ENCODE data around the gene ASCC2.

Gene ASCC2

DNA sequence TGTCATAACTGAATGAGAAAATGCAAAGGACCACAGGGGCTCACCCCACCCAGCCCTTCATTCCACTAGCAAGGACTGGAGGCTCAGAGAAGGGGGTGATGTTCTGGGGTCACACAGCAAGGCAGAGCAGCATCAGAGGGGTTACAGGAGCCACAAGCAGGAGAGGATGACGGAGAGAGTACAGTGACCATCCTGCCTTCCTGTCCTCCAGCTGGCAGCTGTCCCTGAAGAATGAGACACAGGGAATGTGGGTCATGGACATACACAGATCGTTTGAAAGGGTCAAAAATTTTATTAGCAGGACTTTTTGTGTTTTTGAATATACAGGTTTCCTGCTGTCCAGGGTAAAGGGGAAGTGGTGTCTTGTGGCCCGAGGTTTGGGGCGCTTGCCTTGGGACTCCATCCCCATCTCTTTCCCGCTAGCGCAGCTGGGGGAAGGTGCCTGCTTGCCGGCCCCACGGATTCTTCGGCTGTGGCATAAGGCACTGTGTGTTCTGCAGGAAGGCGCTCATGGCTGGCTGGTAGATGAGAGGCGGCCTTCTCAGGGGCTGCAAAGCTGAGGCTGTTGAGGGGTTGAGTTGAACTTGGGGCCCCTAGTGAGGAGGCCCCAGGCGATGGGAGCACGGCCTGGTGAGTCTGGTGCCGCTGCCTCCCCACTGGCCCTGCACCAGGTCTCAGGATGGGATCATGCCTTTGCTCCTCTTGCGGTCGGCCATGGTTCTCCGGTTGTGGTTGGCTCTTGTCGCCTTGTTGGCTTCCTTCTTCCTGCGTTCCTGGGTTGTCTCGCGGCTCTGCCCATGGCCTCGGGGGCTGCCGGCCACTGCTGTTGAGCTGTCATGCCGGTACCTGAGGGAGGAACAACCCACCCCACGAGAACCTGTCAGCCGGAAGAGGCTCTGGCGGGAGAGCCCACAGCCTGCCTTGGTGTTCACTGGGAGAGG is 49.5 kb downstream of the ASCC2 start:
- DNase-seq (ENCODE audit: low read depth in 1 of 2, low spot score in 1 of 2), result no peak

DNA sequence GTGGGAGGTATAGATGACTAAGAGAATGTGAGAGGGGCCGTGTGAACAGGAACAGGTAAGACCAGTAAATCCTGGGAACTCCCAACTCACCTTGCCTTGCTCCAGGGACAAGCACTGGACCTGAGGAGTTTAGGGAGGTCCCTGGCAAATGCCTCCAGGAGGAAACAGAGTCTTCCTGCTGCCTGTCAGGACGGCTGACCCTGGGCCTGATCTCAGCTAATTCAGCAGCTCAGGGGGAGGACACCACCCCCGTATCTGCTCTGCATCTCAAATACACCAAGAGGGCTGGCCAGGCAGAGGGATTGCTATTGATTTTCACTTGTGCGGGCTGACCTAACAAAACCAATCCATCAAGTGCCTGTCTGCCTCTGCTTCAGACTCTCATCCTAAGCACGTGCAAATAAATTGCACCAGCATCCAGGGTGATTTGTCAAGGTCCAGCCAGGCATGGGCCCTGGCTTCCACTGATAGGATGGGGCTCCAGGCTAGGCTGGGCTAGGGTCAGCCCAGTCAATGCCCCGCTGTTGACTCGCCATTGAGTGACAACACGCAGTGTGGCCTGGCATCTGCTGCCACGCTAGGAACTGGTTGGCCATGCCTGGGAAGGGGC is 50.6 kb downstream of the ASCC2 start:
- DNase-seq (ENCODE audit: low read depth in 1 of 2, low spot score in 1 of 2), result no peak

DNA sequence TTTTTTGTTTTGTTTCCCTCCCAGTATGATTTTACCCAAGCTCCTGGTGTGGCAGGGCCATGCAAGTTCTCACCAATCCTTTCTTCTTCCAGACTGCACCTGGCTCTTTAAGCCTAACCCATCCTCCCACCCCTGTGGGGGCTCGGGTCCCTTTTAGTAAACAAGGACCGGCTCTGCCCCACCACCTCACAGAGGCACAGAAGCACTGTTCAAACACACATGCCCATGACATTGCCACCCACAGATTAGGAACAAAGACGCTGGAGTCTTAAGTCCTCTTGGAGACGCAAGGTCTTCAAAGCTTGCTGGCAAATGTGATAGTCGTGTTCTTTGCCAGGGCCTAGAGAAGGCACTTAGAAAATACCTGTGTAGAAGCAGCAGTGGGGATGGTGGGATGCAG is 52.0 kb downstream of the ASCC2 start:
- no peak for DNase-seq (ENCODE audit: low read depth in 1 of 2, low spot score in 1 of 2)

DNA sequence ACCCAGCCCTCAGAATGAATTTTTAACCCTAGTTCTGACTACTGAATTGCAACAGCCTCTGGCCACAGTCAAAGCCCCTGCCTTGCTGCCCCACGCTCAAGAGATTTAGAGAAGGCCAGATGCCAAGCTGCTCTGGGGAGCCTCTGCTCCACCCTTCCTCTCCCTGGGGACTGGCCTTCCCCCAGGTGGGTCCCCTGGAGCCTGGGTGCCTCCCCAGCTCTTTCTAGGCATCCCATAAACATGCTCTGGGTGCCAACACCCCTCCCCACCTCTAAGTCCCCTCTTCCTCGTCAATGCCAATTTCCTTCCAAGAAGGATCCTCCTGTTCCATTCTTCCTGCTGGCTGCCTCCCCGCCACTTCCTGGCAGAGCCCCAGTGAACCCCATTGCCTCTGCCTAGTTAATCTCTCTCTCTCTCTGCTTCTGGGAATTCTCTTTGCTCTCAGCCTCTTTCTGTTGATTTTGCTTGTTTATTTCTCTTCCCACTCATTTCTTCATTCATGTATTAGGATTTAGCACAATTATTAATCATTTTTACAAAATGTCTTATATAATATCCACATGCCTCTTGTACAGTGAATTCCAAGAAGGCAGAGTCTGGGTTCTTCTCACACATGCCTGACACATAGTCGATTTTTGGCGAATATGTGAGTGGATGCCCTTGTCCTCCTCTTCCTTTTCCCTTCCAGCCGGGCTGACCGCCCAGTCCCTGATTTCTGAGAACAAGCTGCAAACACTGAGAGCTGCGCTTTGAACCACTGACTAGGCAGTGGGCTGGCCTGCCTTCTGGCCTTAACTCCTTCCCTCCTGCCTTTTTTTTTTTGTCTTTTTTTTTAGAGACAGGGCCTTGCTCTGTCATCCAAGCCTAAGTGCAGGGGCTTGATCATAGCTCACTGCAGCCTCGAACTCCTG is 53.4 kb downstream of the ASCC2 start:
- no peak for DNase-seq (ENCODE audit: low read depth in 1 of 2, low spot score in 1 of 2)

DNA sequence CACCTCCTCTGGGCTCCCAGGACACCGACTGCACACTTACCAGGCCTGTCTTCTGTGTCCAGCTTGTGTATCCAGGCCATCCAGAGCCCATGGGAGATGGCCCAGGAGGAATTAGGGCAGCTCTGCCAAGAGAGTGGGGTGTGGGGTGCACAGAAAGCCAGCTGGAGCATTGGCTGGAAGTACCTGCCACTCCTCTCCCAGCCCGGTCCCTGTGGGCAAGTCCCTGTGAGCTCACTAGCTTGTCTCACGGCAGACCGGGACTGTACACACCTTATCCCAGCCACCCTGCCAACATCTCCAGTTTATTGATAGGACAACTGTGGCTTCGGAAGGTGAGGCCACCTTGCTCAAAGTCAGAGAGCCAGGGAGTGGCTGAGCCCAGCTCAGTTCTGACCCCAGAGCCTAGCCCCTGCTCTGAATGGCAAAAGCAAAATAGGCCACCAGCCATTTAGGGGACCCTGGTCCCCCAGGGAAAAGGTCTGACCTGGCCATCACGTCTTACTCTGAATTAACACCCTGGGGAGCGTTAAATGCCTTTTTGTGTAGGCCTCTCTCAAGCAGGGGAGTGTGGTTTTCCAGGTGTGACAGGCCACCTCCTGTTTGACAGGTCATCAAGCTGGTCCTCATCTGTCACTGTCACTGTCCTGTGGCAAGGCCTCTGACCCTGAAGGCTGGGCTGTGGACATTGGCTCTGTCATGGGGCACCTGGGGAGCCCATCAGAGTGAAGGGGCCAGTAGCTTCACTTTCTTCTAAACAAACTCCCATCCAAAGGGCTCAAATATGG is 55.8 kb downstream of the ASCC2 start:
- no peak for DNase-seq (ENCODE audit: low read depth in 1 of 2, low spot score in 1 of 2)

DNA sequence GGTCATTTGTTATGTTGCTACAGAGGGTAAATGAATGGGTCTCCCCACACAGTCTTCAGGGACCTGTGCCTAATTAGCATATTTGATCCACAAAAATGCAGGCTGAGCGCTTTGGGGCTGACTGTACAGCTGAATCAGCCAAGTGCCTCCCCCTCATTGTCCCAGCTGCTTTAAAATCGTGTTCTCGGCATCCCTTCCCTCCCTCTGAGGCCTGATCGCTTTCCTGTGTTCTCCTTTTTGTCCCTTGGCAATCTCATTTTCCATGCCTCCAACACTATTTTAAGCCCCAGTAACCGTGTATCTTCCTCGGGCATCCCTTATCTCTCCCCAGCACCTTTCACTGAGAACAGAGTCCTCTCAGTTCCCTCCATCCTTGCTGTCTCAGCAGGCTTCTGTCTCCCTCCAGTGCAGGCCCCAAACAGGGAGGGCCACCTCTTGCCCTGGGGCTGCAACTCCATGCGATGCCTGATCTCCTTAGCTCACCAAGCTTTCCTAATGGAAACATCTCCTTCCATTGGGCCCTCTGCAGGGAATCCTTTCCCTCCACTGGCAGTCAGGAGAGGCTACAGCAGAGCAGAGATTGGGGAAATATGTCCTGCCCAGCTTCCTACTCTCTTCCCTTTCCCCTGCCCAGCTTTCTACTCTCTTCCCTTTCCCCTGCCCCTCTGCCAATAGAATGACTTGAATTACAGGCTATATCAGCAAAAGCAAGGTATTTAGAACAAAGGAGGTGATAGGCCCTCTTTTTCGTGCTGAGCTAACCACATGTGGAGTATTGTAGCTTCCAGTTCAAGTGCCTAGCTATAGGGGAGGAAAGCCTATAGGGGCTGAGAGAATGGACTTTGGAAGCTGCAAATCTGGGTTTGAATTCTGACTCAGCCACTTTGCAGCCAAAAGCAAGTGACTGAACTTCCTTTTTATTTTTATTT is 57.1 kb downstream of the ASCC2 start:
- DNase-seq (ENCODE audit: low read depth in 1 of 2, low spot score in 1 of 2), result no peak

DNA sequence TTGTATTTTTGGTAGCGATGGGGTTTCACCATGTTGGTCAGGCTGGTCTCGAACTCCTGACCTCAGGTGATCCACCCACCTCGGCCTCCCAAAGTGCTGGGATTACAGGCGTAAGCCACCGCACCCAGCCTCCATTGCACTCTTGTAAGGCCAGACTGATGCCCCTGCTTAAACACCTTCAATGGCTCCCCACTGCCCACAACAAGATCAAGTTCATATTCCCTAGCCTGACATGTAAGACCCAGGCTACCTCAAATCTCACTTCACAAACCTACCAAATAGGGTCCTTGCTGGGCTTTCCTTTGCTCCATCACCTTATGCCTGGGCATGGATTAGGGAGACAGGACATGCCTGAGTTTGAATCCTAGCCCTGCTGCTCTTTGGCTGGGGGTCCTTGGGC is 57.9 kb downstream of the ASCC2 start:
- no peak for DNase-seq (ENCODE audit: low read depth in 1 of 2, low spot score in 1 of 2)

DNA sequence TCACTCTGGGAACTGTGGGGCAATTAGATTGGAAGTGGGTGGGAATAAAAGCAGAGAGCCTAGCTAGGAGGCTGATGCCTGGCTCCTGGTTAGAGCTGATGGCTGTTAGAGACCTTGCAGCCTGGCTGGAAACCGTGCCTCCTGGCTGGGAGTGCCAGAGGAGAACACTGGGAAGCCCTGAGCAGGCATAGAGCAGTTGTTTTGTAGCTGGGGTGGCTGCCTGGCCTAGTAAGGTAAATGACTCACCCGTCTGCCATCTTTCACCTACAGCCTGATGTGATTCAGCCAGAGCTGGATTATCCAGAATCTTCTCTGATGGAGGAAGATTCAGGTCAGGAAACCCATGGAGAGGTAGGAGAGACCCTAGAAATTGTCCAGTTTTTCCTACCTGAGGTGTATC is 64.8 kb downstream of the ASCC2 start:
- DNase-seq (ENCODE audit: low read depth in 1 of 2, low spot score in 1 of 2), result no peak

DNA sequence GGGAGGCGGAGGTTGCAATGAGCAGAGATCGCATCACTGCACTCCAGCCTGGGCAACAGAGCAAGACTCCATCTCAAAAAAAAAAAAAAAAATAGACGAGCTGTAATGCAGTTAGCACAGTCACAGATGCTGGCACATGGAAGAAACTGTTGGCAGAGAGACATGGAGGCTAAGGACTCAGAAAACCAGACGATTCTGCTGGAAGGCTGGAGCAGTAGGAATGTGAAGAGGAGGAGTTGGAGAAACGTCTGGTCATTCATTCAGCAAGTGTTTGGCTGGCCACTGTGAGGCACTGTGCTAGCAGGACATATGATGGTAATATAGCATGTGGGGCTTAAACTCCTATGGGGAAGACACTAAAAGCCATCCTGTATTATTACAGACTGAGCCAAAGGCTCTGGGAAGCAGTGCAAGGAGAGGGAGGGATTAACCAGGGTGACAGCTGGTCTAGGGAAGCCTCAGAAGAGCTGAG is 65.9 kb downstream of the ASCC2 start:
- DNase-seq (ENCODE audit: low read depth in 1 of 2, low spot score in 1 of 2), result no peak

DNA sequence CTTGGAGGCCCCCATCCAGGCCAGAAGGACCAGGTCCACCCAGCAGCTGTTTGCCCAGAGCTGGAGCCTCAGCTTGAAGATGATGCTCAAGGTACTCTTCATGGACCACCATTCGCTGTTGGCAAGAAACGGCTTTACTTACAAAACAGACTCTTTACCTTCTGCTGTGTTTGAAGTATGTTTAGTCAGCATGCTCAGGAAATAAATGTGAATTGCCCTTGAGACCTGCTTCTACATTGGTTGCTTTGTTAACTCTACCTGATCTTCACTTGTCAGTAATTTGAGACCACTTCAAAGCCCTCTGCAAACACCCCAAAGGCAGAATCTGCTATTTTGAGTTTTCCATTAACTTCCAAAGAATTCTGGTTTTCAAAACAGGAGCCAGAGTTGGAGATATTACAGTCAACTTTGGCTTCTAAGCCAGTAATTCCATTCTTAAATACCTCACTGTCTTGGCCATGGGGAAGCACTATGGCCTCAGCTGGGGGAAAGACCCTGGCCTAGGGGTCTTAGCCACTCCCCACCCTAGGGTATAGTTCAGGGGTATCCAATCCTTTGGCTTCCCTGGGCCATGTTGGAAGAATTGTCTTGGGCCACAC is 68.3 kb downstream of the ASCC2 start:
- no peak for DNase-seq (ENCODE audit: low read depth in 1 of 2, low spot score in 1 of 2)

DNA sequence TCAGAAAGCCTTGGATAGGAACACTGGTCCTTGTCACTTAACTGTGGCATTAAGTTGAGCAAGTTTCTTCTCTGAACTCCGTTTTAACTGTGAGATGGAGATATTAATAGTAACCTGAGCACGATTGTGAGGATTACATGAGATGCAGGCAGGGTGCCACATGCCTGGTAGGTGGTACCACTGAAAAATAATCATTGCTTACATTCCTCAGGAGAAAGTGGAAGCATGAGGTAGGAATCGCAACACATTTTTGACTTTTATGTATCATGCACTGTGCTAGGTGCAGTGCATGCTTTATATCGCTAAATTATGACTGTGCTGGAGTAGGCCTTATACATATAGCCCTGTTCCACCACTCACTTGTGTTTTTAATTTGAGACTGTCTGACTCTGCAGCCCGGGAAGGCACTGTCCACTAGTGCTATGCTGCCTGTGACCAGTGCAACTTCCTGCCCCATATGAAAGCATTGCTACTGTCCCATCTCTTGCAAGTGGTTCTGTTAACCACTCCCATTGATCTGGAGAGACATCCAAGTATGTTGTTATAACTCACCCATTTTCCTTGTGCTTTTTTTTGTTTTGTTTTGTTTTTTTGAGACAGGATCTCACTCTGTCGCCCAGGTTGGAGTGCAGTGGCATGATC is 69.9 kb downstream of the ASCC2 start:
- DNase-seq (ENCODE audit: low read depth in 1 of 2, low spot score in 1 of 2), result no peak

DNA sequence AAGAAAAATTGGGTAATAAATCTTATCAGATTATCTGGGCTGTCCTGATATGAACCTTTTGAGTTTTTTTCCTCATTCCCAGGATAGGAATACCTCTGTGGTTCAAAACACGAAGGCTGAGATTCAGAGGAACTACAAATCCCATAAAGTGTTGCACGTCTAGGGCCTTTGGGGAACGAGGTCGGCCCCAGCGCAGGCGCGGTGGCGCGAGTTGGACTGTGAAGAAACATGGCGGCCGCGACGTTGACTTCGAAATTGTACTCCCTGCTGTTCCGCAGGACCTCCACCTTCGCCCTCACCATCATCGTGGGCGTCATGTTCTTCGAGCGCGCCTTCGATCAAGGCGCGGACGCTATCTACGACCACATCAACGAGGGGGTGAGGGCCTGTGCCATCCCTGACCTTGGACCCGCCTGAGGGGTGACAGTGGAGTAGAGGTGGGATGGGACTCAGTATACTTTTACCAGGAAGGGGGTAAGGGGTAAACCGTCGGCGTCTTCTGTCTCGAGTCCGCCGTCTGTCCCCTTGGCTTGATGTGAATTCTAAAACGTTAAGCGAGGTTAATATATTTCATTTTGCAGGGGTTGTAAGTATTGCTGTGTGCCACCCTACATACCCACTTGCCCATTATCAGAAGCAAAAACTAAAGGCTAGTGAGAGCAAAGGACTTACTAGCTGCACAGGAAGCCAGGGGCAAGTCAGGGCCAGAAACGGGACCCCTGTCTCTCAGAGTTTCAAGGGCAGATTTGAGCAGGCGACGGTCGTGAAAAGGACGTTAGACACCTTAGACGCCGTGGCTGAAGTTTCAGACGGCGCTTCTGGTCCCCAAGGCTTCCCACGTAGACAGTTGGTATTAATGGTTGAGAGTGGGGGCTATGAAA is 70.7 kb downstream of the ASCC2 start, which contains the start of gene UQCR10:
UQCR10 (plus strand) TSS at position 199 of the 881 bp plus-strand sequence; CDS start at position 229, 30 bp downstream.
- peak; percentile 85 to 88 for DNase-seq (ENCODE audit: low read depth in 1 of 2, low spot score in 1 of 2)

DNA sequence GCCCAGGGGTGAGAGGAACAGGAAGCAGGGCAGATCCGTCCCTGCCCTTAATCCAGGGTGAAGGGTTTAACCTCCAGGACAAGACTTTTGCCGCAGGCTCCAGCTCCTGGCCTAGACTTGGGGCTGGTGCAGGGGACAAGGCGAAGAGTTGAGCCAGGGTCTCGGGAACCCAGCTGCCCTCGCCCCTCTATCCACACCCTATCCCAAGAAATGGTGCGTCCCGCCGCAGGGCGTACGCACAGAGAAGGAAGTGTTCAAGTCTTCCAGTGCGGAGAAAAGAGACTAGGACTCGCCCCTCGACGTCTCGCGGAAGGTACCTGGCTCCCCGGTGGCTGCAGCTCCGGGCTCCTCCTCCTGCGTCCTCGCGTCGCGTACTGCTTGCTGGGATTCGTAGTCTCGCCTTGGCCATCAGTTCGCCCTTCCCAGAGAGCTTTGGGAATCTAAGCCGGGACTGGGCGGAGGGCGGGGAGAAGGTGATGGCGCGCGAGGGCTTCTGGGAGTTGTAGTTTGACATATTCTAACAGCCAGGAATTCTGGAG is 71.4 kb downstream of the ASCC2 start, which contains the start of gene ZMAT5:
ZMAT5 (minus strand) TSS at position 376 of the 539 bp plus-strand sequence. CDS start 18,463 bp downstream, outside the sequence.
- DNase-seq (ENCODE audit: low read depth in 1 of 2, low spot score in 1 of 2), result peak; percentile 79 to 81

DNA sequence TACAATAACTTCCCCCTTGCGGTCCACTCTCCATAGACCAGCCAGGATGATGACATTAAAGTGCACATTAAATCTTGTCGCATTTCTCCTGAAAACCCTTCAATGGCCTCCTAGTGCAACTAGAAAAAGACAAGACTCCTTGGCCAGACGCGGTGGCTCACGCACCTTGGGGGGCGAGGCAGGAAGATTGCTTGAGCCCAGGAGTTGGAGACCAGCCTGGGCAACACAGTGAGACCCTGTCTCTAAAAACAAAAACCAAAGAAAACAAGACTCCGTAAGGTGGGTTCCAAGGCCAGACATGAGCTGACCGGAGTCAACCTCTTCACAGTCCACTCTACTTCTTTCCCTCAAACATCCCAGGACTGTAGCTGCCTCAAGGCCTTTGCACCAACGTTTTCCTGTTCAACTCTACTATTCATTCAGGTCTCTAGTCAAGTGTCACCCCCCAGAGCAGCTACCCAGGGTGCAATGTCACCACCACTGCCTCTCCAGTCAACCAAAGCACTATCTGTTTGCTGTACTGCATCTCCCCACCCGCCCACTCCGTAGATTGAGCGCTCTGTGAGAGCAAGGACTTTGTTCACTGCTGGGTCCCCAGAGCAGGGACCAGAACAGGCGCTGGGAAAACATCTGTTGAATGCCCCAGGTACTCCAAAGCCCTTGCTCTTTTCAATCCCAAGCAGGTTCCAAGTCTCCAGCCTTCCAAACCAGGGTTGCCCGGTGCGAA is 72.0 kb downstream of the ASCC2 start:
- DNase-seq (ENCODE audit: low read depth in 1 of 2, low spot score in 1 of 2), result no peak

DNA sequence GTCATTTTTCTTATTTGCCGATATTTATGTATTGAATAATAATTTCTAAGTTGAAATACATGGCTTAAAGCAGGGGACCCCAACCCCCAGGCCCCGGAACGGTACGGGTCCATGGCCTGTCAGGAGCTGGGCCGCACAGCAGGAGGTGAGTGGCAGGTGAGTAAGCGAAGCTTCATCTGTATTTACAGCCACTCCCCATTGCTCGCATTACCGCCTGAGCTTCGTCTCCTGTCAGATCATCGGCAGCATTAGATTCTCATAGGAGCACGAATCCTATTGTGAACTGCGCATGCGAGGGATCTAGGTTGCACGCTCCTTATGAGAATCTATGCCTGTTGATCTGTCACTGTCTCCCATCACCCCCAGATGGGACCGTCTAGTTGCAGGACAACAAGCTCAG is 75.8 kb downstream of the ASCC2 start:
- DNase-seq (ENCODE audit: low read depth in 1 of 2, low spot score in 1 of 2), result no peak

DNA sequence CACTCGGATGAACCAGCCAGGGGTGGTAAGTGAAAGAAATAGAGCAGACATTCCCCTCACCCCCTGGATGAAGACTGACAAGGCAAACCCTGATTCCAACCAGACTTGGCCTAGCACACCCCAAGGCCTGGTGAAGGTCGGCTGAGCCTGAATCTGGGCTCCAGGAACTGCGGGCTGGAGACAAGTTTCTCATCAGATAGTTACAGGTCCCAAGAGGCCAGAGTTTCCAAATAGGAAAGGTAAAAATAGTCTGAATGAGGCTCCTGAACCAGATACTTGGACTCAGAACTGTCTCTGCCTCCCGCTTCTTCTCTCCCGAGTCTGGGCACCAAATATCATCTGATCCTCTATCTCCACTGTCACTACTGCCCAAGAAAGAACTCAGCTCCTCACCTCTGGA is 79.1 kb downstream of the ASCC2 start:
- no peak for DNase-seq (ENCODE audit: low read depth in 1 of 2, low spot score in 1 of 2)

Measured in stimulated activated CD4-positive, alpha-beta T cell treated with anti-CD3 and anti-CD28 coated beads, Interleukin-15, amount 100 ng/mL, for 1 hour (primary cell).